GM21529 (cell line): ENCODE measurements around the gene FLT4.

ENCODE experiments used
- ATAC-seq: cut with Tn5 transposase; IDR thresholded peaks from one replicate; pipeline ENCODE4 v1.9.1; 2021; ENCODE audit not compliant: unreplicated experiment

Gene FLT4

GRCh38 chr5:180594311-180595045, 54.9 kb downstream of the FLT4 start:
- no peak for ATAC-seq

GRCh38 chr5:180593446-180594206, 55.8 kb downstream of the FLT4 start:
- ATAC-seq, result no peak

- ATAC-seq, result no peak
Measured at GRCh38 chr5:180592176-180592575, 57.2 kb downstream of the FLT4 start.

- no peak for ATAC-seq
Measured at GRCh38 chr5:180591311-180591887, 58.0 kb downstream of the FLT4 start, which contains the start of gene SCGB3A1. Gene SCGB3A1, minus strand, starts transcription at chr5:180591499. Its CDS starts 37 bp downstream, at chr5:180591462.

- no peak for ATAC-seq
Measured at GRCh38 chr5:180590543-180591310, 58.7 kb downstream of the FLT4 start.

GRCh38 chr5:180589771-180590542, 59.4 kb downstream of the FLT4 start:
- ATAC-seq, result no peak

- no peak for ATAC-seq
Measured at GRCh38 chr5:180586870-180587269, 62.5 kb downstream of the FLT4 start.

GRCh38 chr5:180586204-180586603, 63.2 kb downstream of the FLT4 start:
- no peak for ATAC-seq

- no peak for ATAC-seq
Measured at GRCh38 chr5:180583738-180584137, 65.7 kb downstream of the FLT4 start.

- ATAC-seq, result no peak
Measured at GRCh38 chr5:180580681-180581080, 68.7 kb downstream of the FLT4 start.

GRCh38 chr5:180575571-180575970, 73.8 kb downstream of the FLT4 start:
- ATAC-seq, result no peak

- ATAC-seq, result no peak
Measured at GRCh38 chr5:180568914-180569313, 80.5 kb downstream of the FLT4 start.

- no peak for ATAC-seq
Measured at GRCh38 chr5:180563994-180564393, 85.4 kb downstream of the FLT4 start.

GRCh38 chr5:180558232-180558631, 91.2 kb downstream of the FLT4 start:
- no peak for ATAC-seq

- no peak for ATAC-seq
Measured at GRCh38 chr5:180557217-180557809, 92.1 kb downstream of the FLT4 start.

GRCh38 chr5:180555168-180555921, 94.1 kb downstream of the FLT4 start:
- ATAC-seq, result no peak

- no peak for ATAC-seq
Measured at GRCh38 chr5:180553530-180553929, 95.9 kb downstream of the FLT4 start.
